Liver (tissue), 9 donors: ENCODE data around the gene CACNB4. TPM values are rescaled to one million over a fixed set of nuclear protein-coding genes. Genes with fewer than 3 reads are reported as not detected.
"Not testable (repeated sequence)": the region's sequence is repeated elsewhere in the genome, so short reads cannot be mapped to it uniquely, and the experiment has no call there.

Experiments used
- DNase-seq: peaks from one replicate; pipeline ENCODE4 v3.0.0-alpha.2; 2017; ENCODE audit warnings: low spot score
- H3K27ac ChIP-seq, 2 donors: one replicate each; pipeline ENCODE4 v1.7.0; 2013; ENCODE audit warnings: inconsistent platforms in 2 of 2, low read length in 2 of 2, control low read depth in 1 of 2, low read depth in 1 of 2, mild to moderate bottlenecking in 1 of 2
- H3K27me3 ChIP-seq, 4 donors: one replicate each; pipeline versions ENCODE4 v1.6.1 to v1.7.0; 2013; ENCODE audit warnings: low read length in 3 of 4, inconsistent platforms in 1 of 4, mild to moderate bottlenecking in 1 of 4, moderate library complexity in 1 of 4; ENCODE audit not compliant: control insufficient read depth in 4 of 4, insufficient read depth in 4 of 4
- H3K36me3 ChIP-seq, 4 donors: one replicate each; pipeline versions ENCODE4 v1.6.1 to v1.7.0; 2013; ENCODE audit warnings: low read length in 3 of 4, mild to moderate bottlenecking in 3 of 4, low read depth in 1 of 4, moderate library complexity in 1 of 4; ENCODE audit not compliant: control insufficient read depth in 4 of 4, insufficient read depth in 3 of 4
- H3K4me1 ChIP-seq, 4 donors: one replicate each; pipeline versions ENCODE4 v1.6.1 to v1.7.0; 2013; ENCODE audit warnings: low read length in 3 of 4, mild to moderate bottlenecking in 3 of 4, moderate library complexity in 1 of 4; ENCODE audit not compliant: control insufficient read depth in 4 of 4, insufficient read depth in 4 of 4
- H3K4me3 ChIP-seq, 3 donors: one replicate each; pipeline versions ENCODE4 v1.6.1 to v1.7.0; 2013; ENCODE audit warnings: low read length in 3 of 3, control low read depth in 1 of 3, low read depth in 1 of 3, mild to moderate bottlenecking in 1 of 3
- H3K9ac ChIP-seq, 2 donors: one replicate each; pipeline ENCODE4 v1.7.0; 2013; ENCODE audit warnings: low read length in 2 of 2, mild to moderate bottlenecking in 2 of 2, moderate library complexity in 2 of 2, control low read depth in 1 of 2, low read depth in 1 of 2
- H3K9me3 ChIP-seq, 4 donors: one replicate each; pipeline versions ENCODE4 v1.6.1 to v1.7.0; 2013; ENCODE audit warnings: low read length in 3 of 4; ENCODE audit not compliant: control insufficient read depth in 4 of 4
- ATF3 ChIP-seq: IDR thresholded peaks from 2 replicates; pipeline ENCODE4 v1.6.1; 2016; ENCODE audit warnings: antibody characterized with exemption
- CTCF ChIP-seq: fragments of 150-350 bp; IDR thresholded peaks from 2 replicates; pipeline ENCODE4 v1.5.1; 2017; ENCODE audit warnings: improper control_type of control experiment, low read depth, low read length; ENCODE audit not compliant: missing input control
- EGR1 ChIP-seq, 2 donors: IDR thresholded peaks; 2 replicates each; pipeline ENCODE4 v1.6.1; 2016 to 2018; ENCODE audit warnings: antibody characterized with exemption in 2 of 2, low read depth in 2 of 2
- FOXA1 ChIP-seq: IDR thresholded peaks from 2 replicates; pipeline ENCODE4 v1.6.1; 2016; ENCODE audit warnings: antibody characterized with exemption
- FOXA2 ChIP-seq: IDR thresholded peaks from 2 replicates; pipeline ENCODE4 v1.6.1; 2016; ENCODE audit warnings: antibody characterized with exemption
- GABPA ChIP-seq, 2 donors: IDR thresholded peaks in 1 of 2; conservative IDR thresholded peaks in 1 of 2; 2 replicates each; pipeline ENCODE4 v1.6.1; 2016; ENCODE audit warnings: antibody characterized with exemption in 2 of 2, mild to moderate bottlenecking in 1 of 2, moderate library complexity in 1 of 2
- HNF4A ChIP-seq, 2 donors: conservative IDR thresholded peaks; 2 replicates each; pipeline ENCODE4 v1.6.1; 2016; ENCODE audit warnings: antibody characterized with exemption in 2 of 2, mild to moderate bottlenecking in 2 of 2
- HNF4G ChIP-seq: IDR thresholded peaks from 2 replicates; pipeline ENCODE4 v1.6.1; 2016; ENCODE audit warnings: antibody characterized with exemption
- JUND ChIP-seq, 2 donors: IDR thresholded peaks; 2 replicates each; pipeline ENCODE4 v1.6.1; 2016; ENCODE audit warnings: antibody characterized with exemption in 2 of 2
- NR2F2 ChIP-seq: IDR thresholded peaks from 2 replicates; pipeline ENCODE4 v1.6.1; 2016; ENCODE audit warnings: antibody characterized with exemption
- REST ChIP-seq: IDR thresholded peaks from 2 replicates; pipeline ENCODE4 v1.6.1; 2016; ENCODE audit warnings: antibody characterized with exemption, mild to moderate bottlenecking
- RXRA ChIP-seq, 2 donors: IDR thresholded peaks; 2 replicates each; pipeline ENCODE4 v1.6.1; 2017 to 2018; ENCODE audit warnings: antibody characterized with exemption in 2 of 2, mild to moderate bottlenecking in 1 of 2
- SP1 ChIP-seq: IDR thresholded peaks from 2 replicates; pipeline ENCODE4 v1.6.1; 2018; ENCODE audit warnings: antibody characterized with exemption, mild to moderate bottlenecking
- TAF1 ChIP-seq: conservative IDR thresholded peaks from 2 replicates; pipeline ENCODE4 v1.6.1; 2016; ENCODE audit warnings: antibody characterized with exemption, mild to moderate bottlenecking
- YY1 ChIP-seq: IDR thresholded peaks from 2 replicates; pipeline ENCODE4 v1.6.1; 2016; ENCODE audit warnings: antibody characterized with exemption, mild to moderate bottlenecking
- ZBTB33 ChIP-seq: IDR thresholded peaks from 2 replicates; pipeline ENCODE4 v1.6.1; 2016; ENCODE audit warnings: antibody characterized with exemption
- WGBS: extraction: QIAGEN DNeasy Blood & Tissue Kit; methylation state at CpG from one replicate; pipeline ENCODE4 v1.1.7; 2013; 5-methylcytosine and 5-hydroxymethylcytosine counted together
- polyA plus RNA-seq, 2 donors: library from polyadenylated mRNA; stranded (reverse) in 1 of 2; unstranded in 1 of 2; fragments of 200-250 nt in 1 of 2; fragments of >200 nt in 1 of 2; fragmentation: Nextera tagmentation in 1 of 2; extraction: Ambion mirVana in 1 of 2; gene quantifications; one replicate each; pipeline versions ENCODE4 v1.2.1 to v1.2.3, GENCODE V29; 2013 to 2015
- total RNA-seq, 2 donors: library from RNA; depleted of rRNA; stranded (reverse); fragments of >200 nt; gene quantifications; one replicate each; pipeline ENCODE4 v1.2.3, GENCODE V29; 2014
- TF ChIP-seq, protein P1 (sequence below): IDR thresholded peaks from 2 replicates; pipeline ENCODE4 v1.6.1; 2016; ENCODE audit warnings: antibody characterized with exemption
- donor health status: healthy.
- donor health status: healthy.
- donor health status: healthy.
- donor health status: healthy.
- donor health status: healthy.

The CACNB4 gene
- total and polyA plus RNA-seq, 4 donors = 0.02 to 0.50 (median 0.21) TPM

- not testable (repeated sequence) for H3K9ac ChIP-seq, DNase-seq, H3K4me1 ChIP-seq, H3K4me3 ChIP-seq, H3K9me3 ChIP-seq, H3K36me3 ChIP-seq, H3K27me3 ChIP-seq, H3K27ac ChIP-seq
- WGBS = 90% methylated on average over 11 of the region's 11 CpGs
Measured at GRCh38 chr2:152021001-152021400, 77.8 kb downstream of the CACNB4 start.

DNA sequence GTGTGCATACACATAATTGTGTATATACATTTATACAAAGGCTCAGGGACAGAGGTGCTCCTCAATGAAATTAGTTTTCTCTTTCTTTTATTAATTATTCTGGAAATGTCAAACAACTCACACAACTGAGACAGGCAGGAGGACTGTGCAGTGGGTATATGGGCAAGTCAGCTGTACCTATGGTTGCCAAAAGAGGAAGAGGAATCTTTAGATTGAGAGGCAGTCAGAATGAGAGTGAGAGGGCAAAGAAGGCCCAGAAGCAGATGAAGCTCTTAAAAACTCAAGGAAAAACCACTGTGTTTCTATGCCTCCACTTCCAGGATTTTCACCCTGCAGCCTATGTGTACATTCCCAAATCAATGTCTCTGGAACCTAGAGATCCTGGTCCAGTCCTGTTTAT, 79.1 kb downstream of the CACNB4 start:
- no peak for DNase-seq
- no peak for TF ChIP-seq FOXA1
- TF ChIP-seq HNF4G = no peak
- no peak for TF ChIP-seq GABPA (IDR thresholded peaks at IDR 0.05 in 1 of 2, conservative IDR thresholded peaks at IDR 0.05 in 1 of 2)
- TF ChIP-seq TAF1 = no peak
- no peak for TF ChIP-seq RXRA (IDR thresholded peaks at IDR 0.05)
- no peak for TF ChIP-seq CTCF
- TF ChIP-seq HNF4A (conservative IDR thresholded peaks at IDR 0.05) = no peak
- TF ChIP-seq JUND (IDR thresholded peaks at IDR 0.05) = no peak
- no peak for TF ChIP-seq YY1
- no peak for TF ChIP-seq ATF3
- TF ChIP-seq EGR1 (IDR thresholded peaks at IDR 0.05; ENCODE audit: low read depth in 2 of 2) = no peak
- TF ChIP-seq NR2F2 = no peak
- TF ChIP-seq, protein P1, sequence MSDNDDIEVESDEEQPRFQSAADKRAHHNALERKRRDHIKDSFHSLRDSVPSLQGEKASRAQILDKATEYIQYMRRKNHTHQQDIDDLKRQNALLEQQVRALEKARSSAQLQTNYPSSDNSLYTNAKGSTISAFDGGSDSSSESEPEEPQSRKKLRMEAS = no peak

GRCh38 chr2:152016181-152017120, 82.4 kb downstream of the CACNB4 start:
- no peaks in the 10 kb centered on the region for H3K4me1 ChIP-seq
- H3K9me3 ChIP-seq = no peaks in the 10 kb centered on the region
- H3K36me3 ChIP-seq = no peaks in the 10 kb centered on the region
- H3K4me3 ChIP-seq = no peak overlapping the region
- H3K27me3 ChIP-seq = peaks cover 0 to 8% (median 0%) of the 10 kb centered on the region in 4 donors
- DNase-seq = no peak
- WGBS = 36% methylated on average over 7 of the region's 7 CpGs
- no peak overlapping the region for H3K9ac ChIP-seq
- no peak overlapping the region for H3K27ac ChIP-seq
- no peak for TF ChIP-seq RXRA (IDR thresholded peaks at IDR 0.05)
- no peak for TF ChIP-seq NR2F2
- TF ChIP-seq, protein P1 = no peak
- no peak for TF ChIP-seq ATF3
- no peak for TF ChIP-seq SP1
- TF ChIP-seq HNF4G = no peak
- TF ChIP-seq TAF1 = no peak
- TF ChIP-seq FOXA2 = no peak
- TF ChIP-seq ZBTB33 = no peak
- no peak for TF ChIP-seq HNF4A (conservative IDR thresholded peaks at IDR 0.05)
- TF ChIP-seq REST = no peak

More for the DNA sequence above, 79.1 kb downstream of the CACNB4 start:
- H3K9ac ChIP-seq = no peak overlapping the region
- no peak overlapping the region for H3K27ac ChIP-seq
- no peaks in the 10 kb centered on the region for H3K36me3 ChIP-seq
- no peaks in the 10 kb centered on the region for H3K4me1 ChIP-seq
- no peak overlapping the region for H3K4me3 ChIP-seq
- H3K9me3 ChIP-seq = no peaks in the 10 kb centered on the region
- peaks cover 0 to 4% (median 0%) of the 10 kb centered on the region in 4 donors for H3K27me3 ChIP-seq
